Measurements from ENCODE around the gene CPLX1.
"Not testable (repeated sequence)": the region's sequence is repeated elsewhere in the genome, so short reads cannot be mapped to it uniquely, and the experiment has no call there.

Gene CPLX1

DNA sequence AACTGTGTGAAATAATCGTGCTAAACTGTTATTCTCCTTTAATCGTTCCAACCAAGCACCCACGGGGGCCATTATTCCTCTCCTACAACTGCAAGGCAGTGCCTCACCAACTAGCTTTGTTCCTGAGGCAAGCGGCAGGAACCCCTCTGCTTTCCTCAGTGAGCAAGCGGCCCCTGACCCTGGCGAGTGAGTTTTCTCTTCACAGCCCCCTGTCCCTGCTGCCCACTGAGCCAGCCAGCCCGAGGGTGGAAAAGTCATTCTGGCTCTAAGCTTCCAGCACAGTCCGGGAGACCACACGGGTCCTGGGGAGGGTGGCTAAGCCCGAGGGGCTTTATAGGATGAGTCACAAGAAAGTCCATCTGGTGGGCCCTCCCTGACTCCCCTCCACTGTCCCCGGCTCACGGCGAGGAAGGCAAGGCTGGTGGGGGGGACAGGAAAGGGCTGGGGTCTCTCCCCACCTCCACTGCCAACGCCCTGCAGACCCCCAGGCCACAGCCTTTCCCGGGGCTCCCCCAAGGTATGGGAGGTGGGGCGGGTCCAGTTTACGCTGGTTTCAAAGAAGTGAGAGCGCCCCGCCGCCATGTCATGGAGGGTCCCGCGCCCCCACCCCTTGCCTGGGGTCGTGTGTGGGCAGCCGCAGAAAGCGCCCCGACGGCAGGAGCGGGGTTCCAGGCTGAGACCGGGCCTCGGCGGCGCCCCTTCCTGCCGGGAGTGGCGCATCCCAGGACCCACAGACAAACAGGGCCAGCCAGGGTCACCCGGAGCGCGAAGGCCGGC is 45.0 kb downstream of the CPLX1 start:
- H3K9ac ChIP-seq (ENCODE audit: low read depth, low read length): peak overlapping the region; percentile 99
- H3K9me3 ChIP-seq (ENCODE audit: control insufficient read depth, insufficient read depth, low read length): no peaks in the 10 kb centered on the region
- peaks cover 31% of the 10 kb centered on the region for H3K36me3 ChIP-seq (ENCODE audit: insufficient read depth, low read length)
- peaks cover 7% of the 10 kb centered on the region; the same call in 1 of the 2 replicates for H3K4me1 ChIP-seq (ENCODE audit: insufficient read depth, low read length)

DNA sequence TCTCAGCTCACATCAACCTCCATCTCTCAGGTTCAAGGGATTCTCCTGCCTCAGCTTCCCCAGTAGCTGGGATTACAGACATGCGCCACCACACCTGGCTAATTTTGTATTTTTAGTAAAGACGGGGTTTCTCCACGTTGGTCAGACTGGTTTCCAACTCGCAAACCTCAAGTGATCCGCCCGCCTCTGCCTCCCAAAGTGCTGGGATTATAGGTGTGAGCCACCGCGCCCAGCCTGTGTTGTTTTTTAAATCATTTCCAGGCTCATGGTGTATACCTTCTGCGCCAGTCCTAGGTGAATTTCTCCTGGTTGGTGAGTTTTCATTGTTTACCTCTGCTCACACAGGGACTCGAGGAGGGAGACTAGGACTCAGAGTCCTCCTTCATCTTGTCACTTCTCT is 45.7 kb downstream of the CPLX1 start:
- H3K36me3 ChIP-seq (ENCODE audit: insufficient read depth, low read length): peaks cover 36% of the 10 kb centered on the region
- peak overlapping the region; percentile 99; the same call in 1 of the 2 replicates for H3K9ac ChIP-seq (ENCODE audit: low read depth, low read length)

GRCh38 chr4:779555-779954 is 46.4 kb downstream of the CPLX1 start:
- peaks cover 2% of the 10 kb centered on the region; the same call in 1 of the 2 replicates for H3K4me1 ChIP-seq (ENCODE audit: insufficient read depth, low read length)
- H3K9ac ChIP-seq (ENCODE audit: low read depth, low read length): no peak overlapping the region
- H3K9me3 ChIP-seq (ENCODE audit: control insufficient read depth, insufficient read depth, low read length): no peaks in the 10 kb centered on the region
- peaks cover 40% of the 10 kb centered on the region for H3K36me3 ChIP-seq (ENCODE audit: insufficient read depth, low read length)

More for the DNA sequence above, 45.7 kb downstream of the CPLX1 start:
- not testable (repeated sequence) for H3K4me1 ChIP-seq (ENCODE audit: insufficient read depth, low read length); H3K9me3 ChIP-seq (ENCODE audit: control insufficient read depth, insufficient read depth, low read length)

DNA sequence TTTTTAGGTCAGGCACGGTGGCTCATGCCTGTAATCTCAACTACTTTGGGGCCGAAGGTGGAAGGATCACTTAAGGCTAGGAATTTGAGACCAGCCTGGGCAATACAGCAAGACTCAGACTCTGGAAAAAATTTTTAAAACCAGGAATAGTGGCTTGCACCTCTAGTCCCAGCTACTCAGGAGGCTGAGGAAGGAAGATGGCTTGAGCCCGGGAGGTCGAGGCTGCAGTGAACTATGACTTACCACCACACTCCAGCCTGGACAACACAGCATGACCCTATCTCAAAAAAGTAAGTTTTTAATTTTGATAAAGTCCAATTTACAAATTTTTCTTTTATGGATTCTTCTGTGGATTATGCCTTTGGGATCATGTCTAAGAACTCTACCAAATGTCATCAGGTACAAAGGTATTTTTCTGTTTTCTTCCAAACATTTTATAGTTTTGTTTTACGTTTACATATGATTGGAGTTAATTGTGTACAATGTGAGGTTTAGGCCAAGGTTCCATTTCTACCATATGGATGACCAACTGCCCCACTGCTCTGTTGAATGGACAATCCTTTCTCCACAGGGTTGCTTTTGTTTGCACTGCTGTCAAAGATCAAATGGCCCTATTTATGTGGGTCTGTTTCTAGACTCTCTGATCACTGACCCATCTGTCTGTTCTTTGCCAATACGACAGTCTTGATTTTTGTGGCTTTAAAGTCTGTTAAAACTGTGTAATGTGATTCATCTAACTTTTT is 48.2 kb downstream of the CPLX1 start:
- no peak overlapping the region for H3K9ac ChIP-seq (ENCODE audit: low read depth, low read length)
- H3K4me1 ChIP-seq (ENCODE audit: insufficient read depth, low read length): no peaks in the 10 kb centered on the region
- no peaks in the 10 kb centered on the region for H3K9me3 ChIP-seq (ENCODE audit: control insufficient read depth, insufficient read depth, low read length)
- peaks cover 42% of the 10 kb centered on the region for H3K36me3 ChIP-seq (ENCODE audit: insufficient read depth, low read length)

- Histone ChIP-seq H3K9ac (ENCODE audit: low read depth, low read length) (no peak overlapping the region), H3K9me3 (ENCODE audit: control insufficient read depth, insufficient read depth, low read length) (no peaks in the 10 kb centered on the region), H3K36me3 (ENCODE audit: insufficient read depth, low read length) (peaks cover 45% of the 10 kb centered on the region), H3K4me1 (ENCODE audit: insufficient read depth, low read length) (no peaks in the 10 kb centered on the region)
Measured at GRCh38 chr4:776743-777441, 49.0 kb downstream of the CPLX1 start.

DNA sequence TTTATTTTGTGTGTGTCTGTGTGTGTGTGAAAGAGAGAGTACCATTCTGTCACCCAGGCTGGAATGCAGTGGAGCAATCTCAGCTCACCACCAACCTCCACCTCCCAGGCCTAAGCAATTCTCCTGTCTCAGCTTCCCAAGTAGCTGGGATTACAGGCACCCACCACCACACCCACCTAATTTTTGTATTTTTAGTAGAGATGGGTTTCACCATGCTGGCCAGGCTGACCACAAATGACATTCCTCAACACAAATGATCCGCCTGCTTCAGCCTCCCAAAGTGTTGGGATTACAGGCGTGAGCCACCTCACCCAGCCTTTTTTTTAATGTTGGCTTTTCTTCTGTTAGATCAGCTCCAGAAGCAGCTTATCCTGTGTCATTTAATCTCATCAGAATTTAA is 50.4 kb downstream of the CPLX1 start:
- H3K9me3 ChIP-seq (ENCODE audit: control insufficient read depth, insufficient read depth, low read length); H3K4me1 ChIP-seq (ENCODE audit: insufficient read depth, low read length): not testable (repeated sequence)
- H3K36me3 ChIP-seq (ENCODE audit: insufficient read depth, low read length): peaks cover 51% of the 10 kb centered on the region

GRCh38 chr4:774419-775092 is 51.4 kb downstream of the CPLX1 start:
- peaks cover 48% of the 10 kb centered on the region for H3K36me3 ChIP-seq (ENCODE audit: insufficient read depth, low read length)
- H3K4me1 ChIP-seq (ENCODE audit: insufficient read depth, low read length); H3K9ac ChIP-seq (ENCODE audit: low read depth, low read length); H3K9me3 ChIP-seq (ENCODE audit: control insufficient read depth, insufficient read depth, low read length): not testable (repeated sequence)

More for the DNA sequence above, 50.4 kb downstream of the CPLX1 start:
- H3K9ac ChIP-seq (ENCODE audit: low read depth, low read length): not testable (repeated sequence)

DNA sequence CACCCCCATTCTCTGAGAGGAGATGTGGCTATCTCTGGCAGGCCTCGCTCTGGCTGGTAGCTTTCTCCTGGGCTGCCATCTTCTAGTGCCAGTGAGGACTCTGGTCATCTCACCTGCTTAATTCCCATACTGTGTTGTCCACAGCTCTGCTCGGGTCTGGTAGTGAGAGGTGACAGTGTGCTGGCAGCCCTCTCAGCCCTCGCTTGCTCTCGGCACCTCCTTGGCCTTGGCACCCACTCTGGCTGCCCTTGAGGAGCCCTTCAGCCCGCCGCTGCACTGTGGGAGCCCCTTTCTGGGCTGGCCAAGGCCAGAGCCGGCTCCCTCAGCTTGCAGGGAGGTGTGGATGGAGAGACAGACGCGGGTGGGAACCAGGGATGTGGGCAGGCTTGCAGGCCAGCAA is 52.7 kb downstream of the CPLX1 start:
- no peaks in the 10 kb centered on the region for H3K9me3 ChIP-seq (ENCODE audit: control insufficient read depth, insufficient read depth, low read length)
- no peaks in the 10 kb centered on the region for H3K4me1 ChIP-seq (ENCODE audit: insufficient read depth, low read length)
- peaks cover 43% of the 10 kb centered on the region for H3K36me3 ChIP-seq (ENCODE audit: insufficient read depth, low read length)
- no peak overlapping the region for H3K9ac ChIP-seq (ENCODE audit: low read depth, low read length)

GRCh38 chr4:772776-773175 is 53.2 kb downstream of the CPLX1 start:
- no peaks in the 10 kb centered on the region for H3K4me1 ChIP-seq (ENCODE audit: insufficient read depth, low read length)
- no peaks in the 10 kb centered on the region for H3K9me3 ChIP-seq (ENCODE audit: control insufficient read depth, insufficient read depth, low read length)
- H3K9ac ChIP-seq (ENCODE audit: low read depth, low read length): no peak overlapping the region
- H3K36me3 ChIP-seq (ENCODE audit: insufficient read depth, low read length): peaks cover 42% of the 10 kb centered on the region

DNA sequence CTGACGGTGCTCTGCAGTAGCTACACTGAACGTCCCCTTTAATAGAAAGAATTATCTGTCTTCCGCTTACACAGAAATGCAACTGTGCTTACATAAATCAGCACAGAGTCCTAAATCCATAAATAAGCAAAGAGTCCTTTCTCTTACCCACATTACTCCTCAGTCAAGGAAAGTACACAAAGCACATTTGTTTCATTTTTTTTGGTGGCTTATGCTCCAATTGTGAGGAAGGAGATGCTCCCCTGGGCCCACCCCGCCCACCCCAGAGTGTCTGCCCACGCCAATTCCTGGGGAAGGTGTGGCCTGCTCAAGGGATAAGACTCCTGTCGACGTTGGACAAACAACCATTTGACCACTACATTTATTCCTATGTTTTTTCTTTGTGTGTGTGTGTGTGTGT is 53.8 kb downstream of the CPLX1 start:
- Histone ChIP-seq H3K9ac (ENCODE audit: low read depth, low read length) (no peak overlapping the region), H3K9me3 (ENCODE audit: control insufficient read depth, insufficient read depth, low read length) (no peaks in the 10 kb centered on the region), H3K4me1 (ENCODE audit: insufficient read depth, low read length) (peaks cover 1% of the 10 kb centered on the region; the same call in 1 of the 2 replicates), H3K36me3 (ENCODE audit: insufficient read depth, low read length) (peaks cover 35% of the 10 kb centered on the region)

GRCh38 chr4:771464-771863 is 54.5 kb downstream of the CPLX1 start:
- Histone ChIP-seq H3K36me3 (ENCODE audit: insufficient read depth, low read length) (peaks cover 32% of the 10 kb centered on the region), H3K4me1 (ENCODE audit: insufficient read depth, low read length) (peaks cover 7% of the 10 kb centered on the region), H3K9ac (ENCODE audit: low read depth, low read length) (no peak overlapping the region), H3K9me3 (ENCODE audit: control insufficient read depth, insufficient read depth, low read length) (no peaks in the 10 kb centered on the region)

- peaks cover 7% of the 10 kb centered on the region for H3K4me1 ChIP-seq (ENCODE audit: insufficient read depth, low read length)
- peaks cover 27% of the 10 kb centered on the region for H3K36me3 ChIP-seq (ENCODE audit: insufficient read depth, low read length)
- no peaks in the 10 kb centered on the region for H3K9me3 ChIP-seq (ENCODE audit: control insufficient read depth, insufficient read depth, low read length)
- H3K9ac ChIP-seq (ENCODE audit: low read depth, low read length): no peak overlapping the region
Measured at GRCh38 chr4:770022-770421, 55.9 kb downstream of the CPLX1 start.

DNA sequence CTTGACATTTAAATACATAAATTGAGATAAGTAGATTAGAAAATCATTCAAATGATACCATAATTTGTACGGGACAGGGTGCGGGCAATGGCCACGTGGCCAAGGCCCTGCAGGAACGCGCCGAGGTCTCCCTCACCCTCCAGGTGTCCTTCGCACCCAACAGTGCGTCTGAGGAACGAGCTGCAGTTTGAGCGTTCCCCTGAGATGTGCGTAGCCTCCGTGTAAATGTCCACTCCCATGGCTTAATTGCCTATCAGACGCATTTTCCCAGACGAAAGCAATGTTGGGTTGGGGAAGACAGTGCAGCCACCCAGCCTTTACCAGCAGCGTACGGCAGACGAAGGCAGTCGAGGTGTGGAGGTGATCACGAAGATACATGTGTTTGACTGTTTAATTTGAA is 56.4 kb downstream of the CPLX1 start:
- Histone ChIP-seq H3K36me3 (ENCODE audit: insufficient read depth, low read length) (peaks cover 24% of the 10 kb centered on the region), H3K9ac (ENCODE audit: low read depth, low read length) (no peak overlapping the region)

DNA sequence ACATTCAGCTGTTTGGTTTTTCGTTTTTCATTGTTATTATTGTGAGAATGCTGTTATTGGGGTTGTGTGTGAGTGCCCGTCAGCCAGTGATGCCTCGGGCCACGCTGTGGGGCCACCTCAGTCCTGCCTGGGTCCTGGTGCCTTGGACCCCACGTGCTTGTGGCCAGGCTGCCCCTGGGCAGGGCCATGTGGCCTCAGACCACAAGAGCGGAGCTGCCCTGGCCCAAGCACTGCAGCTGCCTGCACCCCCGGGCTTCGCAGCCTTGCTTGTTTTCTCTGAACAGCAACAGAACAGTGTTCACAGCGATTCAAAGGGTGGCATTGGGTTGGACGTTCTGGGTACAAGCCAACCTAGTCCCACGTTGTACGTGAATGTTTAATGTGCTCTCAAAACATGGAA is 56.9 kb downstream of the CPLX1 start:
- H3K4me1 ChIP-seq (ENCODE audit: insufficient read depth, low read length): peaks cover 7% of the 10 kb centered on the region
- peaks cover 7% of the 10 kb centered on the region; the same call in 1 of the 2 replicates for H3K9me3 ChIP-seq (ENCODE audit: control insufficient read depth, insufficient read depth, low read length)
- H3K36me3 ChIP-seq (ENCODE audit: insufficient read depth, low read length): peaks cover 23% of the 10 kb centered on the region
- H3K9ac ChIP-seq (ENCODE audit: low read depth, low read length): no peak overlapping the region

More for the DNA sequence above, 56.4 kb downstream of the CPLX1 start:
- H3K9me3 ChIP-seq (ENCODE audit: control insufficient read depth, insufficient read depth, low read length): peaks cover 4% of the 10 kb centered on the region; the same call in 1 of the 2 replicates
- H3K4me1 ChIP-seq (ENCODE audit: insufficient read depth, low read length): peaks cover 7% of the 10 kb centered on the region

Data from ES-I3 (cell line).